ENCODE measurements around the gene QPRT.

GRCh38 chr16:29676989-29677785 is 1.8 kb upstream of the QPRT start:
- TF ChIP-seq CTCF (IDR thresholded peaks at IDR 0.05) (no peak), POLR2A (IDR thresholded peaks at IDR 0.05) (no peak), POLR2AphosphoS5 (IDR thresholded peaks at IDR 0.05; ENCODE audit: insufficient read depth in 1 of 2, low read depth in 1 of 2) (no peak)
